GM19328 (cell line): Measurements from ENCODE around the gene NDUFA1.
"Not testable (repeated sequence)": the region's sequence is repeated elsewhere in the genome, so short reads cannot be mapped to it uniquely, and the experiment has no call there.

Source experiments
- ATAC-seq: cut with Tn5 transposase; IDR thresholded peaks from one replicate; pipeline ENCODE4 v1.9.1; 2021; ENCODE audit warnings: mild to moderate bottlenecking, moderate library complexity; ENCODE audit not compliant: unreplicated experiment

The NDUFA1 gene

DNA sequence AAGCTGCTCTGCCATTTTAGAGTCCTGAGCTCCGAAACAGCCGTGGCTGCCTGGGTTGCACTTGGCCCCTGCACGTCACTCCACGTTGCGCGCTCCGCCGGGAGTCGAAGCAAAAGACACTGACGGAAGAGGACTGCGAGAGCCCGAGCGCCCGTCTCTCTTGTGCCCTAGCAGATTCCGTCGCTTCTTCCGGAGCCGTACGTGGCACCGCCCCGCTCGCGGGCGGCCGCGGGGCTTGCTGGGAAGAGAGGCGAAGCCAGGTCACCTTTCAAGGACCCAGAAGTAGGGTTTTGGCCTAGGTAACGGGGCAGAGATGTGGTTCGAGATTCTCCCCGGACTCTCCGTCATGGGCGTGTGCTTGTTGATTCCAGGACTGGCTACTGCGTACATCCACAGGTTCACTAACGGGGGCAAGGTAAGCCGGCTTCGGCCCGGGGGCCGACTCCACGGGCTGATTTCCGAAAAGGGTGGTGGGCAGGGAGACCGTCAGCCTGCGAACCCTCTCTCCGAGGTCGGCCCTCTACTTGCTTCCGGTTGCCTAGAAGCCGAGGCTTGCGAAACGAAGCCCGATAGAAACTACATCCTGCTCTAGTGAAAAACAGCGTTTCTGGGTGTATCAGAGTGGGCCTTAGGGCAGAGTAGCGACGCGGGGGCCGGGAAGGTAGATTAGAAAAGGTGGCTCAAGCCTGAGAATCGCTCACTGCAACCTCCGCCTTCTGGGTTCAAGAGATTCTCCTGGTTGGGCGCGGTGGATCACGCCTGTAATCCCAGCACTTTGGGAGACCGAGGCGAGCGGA, at the start of gene NDUFA1, which contains the start of gene RNF113A:
NDUFA1 (plus strand) TSS at position 234 of the 797 bp plus-strand sequence; CDS start at position 314, 80 bp downstream.
RNF113A (minus strand) TSS at position 135 of the 797 bp plus-strand sequence; CDS start at position 15, 120 bp downstream.
- ATAC-seq = peak; percentile 85

DNA sequence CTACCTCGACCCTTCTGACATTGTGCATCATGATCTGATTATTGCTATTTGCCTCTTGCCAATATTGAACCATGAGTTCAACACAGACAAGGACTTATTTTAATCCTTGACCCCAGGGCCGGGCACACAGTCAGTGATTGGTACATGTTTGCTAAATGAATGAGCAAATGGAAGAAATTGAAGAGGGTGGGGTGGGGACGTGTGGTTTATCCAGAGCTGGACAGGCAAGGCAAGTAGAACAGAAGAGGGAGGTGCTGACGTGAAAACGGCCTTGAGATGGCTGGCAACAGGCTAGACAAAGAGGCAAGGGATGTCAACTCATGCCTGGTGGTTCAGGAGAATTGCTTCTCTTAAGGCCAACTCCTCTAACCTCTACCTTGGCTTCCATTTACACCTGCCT, 47.4 kb upstream of the NDUFA1 start:
- ATAC-seq = not testable (repeated sequence)

DNA sequence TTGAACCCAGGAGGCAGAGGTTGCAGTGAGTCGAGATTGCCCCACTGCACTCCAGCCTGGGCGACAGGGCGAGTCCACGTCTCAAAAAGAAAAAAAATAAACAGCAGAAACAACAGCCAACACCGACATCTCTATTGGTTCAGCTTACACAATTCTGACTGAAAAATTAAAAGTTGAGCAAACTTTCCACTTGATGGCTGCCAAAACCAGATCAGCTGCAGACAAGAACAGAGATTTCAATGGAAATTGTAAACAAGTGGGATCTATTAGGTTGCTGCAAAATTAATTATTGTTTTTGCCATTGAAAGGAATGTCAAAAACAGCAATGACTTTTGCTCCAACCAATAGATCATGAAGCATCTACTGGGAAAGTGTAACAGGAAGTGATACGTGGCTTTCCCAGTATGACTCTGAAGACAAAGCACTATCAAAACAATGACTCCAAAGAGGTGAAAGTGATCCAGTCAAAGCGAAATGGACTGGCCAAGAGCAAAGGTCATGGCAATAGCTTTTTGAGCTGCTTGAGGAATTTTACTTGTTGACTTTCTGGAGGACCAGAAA, 45.2 kb upstream of the NDUFA1 start:
- ATAC-seq = no peak

GRCh38 chrX:119828446-119828845, 43.2 kb upstream of the NDUFA1 start:
- no peak for ATAC-seq

- ATAC-seq = no peak
Measured at GRCh38 chrX:119833905-119834304, 37.7 kb upstream of the NDUFA1 start.

DNA sequence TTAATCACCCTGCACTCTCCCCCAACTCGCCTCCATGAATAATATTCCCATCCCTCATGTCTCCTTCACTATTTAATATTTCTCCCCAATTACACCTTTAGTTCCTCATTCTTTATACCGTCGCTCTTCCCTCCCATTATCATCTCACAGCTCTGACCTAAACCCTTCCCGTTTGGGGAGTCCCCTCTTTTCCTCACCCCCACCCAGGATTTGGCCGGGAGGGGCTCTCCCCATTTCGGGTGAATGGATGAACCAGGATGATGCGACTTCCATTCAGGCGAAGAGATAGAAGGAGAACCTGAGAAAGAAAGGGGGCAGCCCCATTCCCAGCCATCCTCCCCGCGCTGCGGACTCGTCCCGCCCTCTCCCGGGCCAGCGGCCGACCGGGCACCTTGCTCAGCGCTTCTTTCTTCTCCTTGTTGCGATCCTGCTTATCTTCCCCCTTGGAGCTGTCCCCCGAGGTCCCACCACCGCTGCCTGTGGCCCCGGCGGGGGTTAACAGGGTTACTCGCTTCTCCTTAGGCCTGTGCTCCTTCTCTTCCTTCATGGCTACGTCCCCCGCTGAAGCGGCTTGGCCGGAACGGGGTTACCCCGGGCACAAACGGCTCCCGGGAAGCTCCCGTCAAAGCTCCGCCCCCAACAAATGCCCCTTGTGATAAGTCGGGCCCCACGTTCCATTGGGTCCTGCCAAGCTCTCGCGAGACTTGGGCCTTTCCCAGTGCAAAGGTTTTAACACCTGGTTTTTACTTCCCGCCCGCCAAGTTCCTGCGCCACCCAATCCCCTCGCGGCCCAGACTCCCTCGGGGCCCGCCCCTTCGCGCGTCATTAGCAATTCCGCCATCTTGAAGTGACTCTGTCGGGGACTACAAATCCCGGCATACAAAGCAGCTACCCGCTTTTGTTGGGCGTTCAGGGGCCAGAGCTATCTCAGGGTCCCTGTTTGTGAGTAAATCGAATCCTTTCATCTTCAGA, 19.0 kb upstream of the NDUFA1 start, which contains the start of gene UPF3B:
UPF3B (minus strand) TSS at position 582 of the 972 bp plus-strand sequence; CDS start at position 547, 35 bp downstream.
- peak; percentile 93 for ATAC-seq

GRCh38 chrX:119853444-119853843, 18.2 kb upstream of the NDUFA1 start:
- ATAC-seq = no peak

DNA sequence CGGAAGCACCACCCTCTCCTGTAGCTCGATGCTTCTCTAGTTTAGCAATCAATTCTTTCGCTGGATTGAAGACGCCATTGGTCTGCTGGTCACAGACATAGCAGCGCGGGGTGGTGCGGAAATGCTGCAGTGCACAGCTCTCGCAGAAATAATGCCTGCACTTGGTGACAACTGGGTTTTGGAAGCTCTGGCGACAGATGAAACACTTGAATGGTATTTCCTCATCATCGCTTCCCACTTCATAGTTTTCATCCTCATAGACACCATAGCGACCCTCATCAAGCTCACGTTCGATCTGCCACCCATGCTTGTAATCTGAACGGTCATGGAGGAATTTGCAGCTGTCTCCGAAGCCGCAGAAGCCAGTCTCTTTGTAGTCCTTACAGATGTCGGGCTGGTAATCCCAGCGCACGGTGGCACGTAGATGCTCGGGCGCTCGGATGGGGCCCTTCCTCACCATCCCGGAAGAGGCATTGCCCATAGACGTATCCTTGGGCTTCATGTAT, 953 bp upstream of the NDUFA1 start:
- no peak for ATAC-seq

GRCh38 chrX:119871245-119871598, 410 bp upstream of the NDUFA1 start:
- peak; percentile 32 for ATAC-seq

- ATAC-seq = no peak
Measured at GRCh38 chrX:119878740-119879139, 7.1 kb downstream of the NDUFA1 start.

- ATAC-seq = no peak
Measured at GRCh38 chrX:119880076-119880475, 8.4 kb downstream of the NDUFA1 start.

DNA sequence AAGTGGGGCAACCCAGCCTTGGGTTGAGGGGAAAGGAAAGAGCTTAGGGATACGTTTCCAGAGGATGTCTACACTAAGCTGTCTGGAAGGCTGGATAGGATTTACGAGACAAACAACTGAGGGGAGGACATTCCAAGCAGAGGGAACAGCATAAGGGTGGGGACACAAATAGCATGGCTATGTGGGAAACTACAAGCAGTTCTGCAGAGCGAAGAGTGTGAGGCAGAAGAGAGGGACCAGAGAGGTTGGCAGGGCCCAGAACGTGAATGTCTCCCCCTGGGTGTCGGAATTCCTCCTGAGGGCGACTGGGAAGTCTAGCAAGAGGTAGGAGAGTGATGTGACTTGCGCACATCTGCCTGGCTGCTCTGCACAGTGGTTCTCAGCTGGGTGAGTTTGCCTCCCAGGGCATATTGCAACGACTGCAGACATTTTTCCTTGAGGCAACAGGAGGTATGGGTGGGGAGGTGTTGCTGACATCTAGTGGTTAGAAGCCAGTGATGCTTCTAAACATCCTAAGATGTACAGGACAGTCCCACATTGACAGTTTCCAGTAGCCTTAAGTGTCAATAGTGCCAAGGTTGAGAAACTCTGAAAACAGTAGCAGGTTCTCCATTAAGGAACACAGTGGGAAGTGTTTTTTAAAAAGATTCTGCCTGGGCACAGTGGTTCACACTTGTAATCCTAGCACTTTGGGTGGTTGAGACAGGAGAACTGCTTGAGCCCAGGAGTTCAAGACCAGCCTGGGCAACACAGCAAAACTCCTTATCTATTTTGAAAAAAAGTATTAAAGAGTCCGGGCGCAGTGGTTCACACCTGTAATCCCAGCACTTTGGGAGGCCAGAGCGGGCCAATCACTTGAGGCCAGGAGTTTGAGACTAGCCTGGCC, 9.2 kb downstream of the NDUFA1 start:
- peak; percentile 94 for ATAC-seq

DNA sequence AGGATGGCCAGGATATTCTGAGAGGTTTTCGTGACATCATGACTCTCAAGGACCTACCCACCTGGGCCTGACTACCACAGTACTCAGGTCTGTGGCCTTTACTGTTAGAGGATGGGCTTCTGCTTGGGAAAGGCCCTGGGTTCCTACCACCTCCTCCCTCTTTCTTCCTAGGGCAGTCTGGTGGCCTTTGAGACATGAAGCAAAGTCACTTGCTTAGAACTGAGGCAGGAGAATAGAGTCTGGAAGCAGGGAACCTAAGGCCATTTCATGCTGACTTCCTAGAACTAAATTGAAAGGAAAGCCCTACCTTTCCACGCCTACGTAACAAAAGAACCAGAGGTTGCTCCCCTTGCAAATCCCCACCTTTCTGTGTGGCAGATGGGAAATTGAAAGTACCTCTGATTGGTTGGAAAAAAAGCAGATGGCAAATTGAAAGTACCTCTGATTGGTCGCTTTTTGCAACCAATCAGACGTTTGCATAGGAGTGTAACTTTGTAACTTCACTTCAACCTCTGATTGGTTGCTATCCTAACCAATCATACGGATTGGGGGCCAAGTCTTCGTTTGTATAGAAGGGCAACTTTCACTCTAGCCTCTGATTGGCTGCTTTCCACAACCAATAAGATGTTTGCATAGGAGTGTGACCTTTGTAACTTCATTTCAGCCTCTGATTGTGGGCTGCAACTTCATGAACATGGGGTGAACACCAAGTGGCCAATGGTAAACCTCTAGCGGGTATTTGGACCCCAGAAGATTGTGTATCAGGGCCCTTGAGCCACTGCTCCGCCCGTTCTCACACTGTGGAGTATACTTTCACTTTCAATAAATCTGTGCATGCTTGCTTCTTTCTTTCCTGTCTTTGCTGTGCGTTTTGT, 14.2 kb downstream of the NDUFA1 start:
- ATAC-seq = no peak

- ATAC-seq = peak; percentile 67
Measured at GRCh38 chrX:119887721-119888425, 16.2 kb downstream of the NDUFA1 start.

- ATAC-seq = not testable (repeated sequence)
Measured at GRCh38 chrX:119890626-119891025, 19.0 kb downstream of the NDUFA1 start.

DNA sequence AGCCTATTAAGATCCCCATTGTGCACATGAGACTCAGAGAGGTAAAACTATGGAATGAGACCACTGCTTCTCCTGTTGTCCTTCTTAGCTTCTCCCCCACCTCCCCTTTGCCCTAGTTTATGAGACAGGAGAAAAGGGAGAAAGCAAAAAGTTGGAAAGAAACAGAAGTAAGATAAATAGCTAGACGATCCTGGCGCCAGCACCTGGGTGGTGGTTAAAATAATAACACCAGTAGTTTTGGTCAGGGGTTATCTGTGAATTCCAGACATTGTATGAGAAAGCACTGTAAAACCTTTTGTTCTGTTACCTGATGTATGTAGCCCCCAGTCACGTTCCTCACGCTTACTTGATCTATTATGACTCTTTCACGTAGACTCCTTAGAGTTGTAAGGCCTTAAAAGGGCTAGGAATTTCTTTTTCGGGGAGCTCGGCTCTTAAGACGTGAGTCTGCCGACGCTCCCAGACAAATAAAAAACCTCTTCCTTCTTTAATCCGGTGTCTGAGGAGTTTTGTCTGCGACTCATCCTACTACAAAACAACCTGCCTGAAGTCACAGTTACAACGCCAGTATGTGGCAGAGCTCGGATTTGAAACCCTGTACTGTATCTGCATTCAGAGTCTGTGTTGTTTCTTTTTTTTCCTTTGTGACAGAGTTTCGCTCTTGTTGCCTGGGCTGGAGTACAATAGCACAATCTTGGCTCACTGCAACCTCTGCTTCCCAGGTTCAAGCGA, 20.5 kb downstream of the NDUFA1 start:
- not testable (repeated sequence) for ATAC-seq

DNA sequence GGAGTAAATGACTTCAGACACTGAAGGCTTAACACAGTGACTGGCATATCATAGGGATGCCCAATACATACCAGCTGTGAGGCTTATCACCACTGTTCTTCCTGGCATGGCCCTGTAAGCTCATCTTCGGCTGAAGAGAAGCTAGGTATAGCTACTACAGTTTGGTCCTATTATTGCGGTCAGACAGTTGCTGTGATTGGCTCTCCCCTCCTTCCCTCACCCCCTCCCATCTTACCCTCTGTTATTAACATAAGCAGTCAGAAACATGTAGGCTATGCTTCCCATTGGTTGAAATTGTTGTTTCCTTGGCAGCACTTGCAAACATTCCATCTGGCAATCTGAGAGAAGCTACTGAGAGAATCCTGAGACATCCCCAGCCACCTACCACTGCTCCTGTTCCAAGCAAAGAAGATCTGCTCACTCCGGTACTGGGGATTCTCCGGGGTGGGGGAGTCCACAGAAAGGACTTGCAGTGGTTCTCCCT, 24.3 kb downstream of the NDUFA1 start, which contains the start of gene AKAP14:
AKAP14 (plus strand) TSS at position 51 of the 484 bp plus-strand sequence. CDS start 7,331 bp downstream, outside the sequence.
- no peak for ATAC-seq
